ENCODE results near the gene RNF14.

DNA sequence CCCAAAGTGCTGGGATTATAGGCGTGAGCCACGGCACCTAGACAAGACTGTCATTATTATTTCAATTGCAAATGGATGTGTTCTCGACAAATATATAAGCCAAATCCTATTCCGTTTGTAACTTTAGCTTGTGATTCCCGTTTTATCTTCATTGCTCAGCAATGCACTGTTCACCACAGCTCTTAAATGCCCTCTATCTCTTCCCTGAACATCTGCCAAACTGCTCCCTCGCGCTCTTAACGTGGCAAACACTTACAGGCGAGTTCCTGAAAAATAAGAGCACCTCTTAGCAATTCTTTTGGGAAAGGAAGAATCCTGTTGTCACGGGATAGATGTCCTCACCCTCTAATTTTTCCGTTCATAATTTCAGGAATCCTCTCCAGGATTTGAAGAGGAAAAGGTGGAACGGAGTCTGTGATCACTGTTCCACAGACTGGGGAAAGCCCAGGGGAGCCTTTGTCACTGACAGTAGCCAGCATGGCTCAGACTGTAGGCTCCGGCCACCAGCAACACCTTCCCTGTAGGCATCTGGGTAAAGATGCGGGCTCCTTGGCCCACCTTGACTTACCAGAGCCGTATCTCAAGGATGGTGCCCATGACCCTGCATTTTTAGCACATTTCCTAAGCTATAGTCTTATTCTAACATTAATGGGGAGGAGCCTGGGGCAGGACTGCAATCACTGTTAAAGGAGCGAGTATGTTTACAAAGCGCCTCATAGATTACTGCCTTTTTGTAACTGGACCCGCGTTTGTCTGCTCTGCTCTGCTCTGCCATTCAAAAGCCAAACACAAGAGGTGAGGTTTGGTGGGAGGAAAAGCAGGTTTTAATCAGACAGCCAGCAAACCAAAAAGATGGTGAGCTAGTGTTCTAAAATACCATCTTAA, 64.1 kb downstream of the RNF14 start:
- TF ChIP-seq, protein P1, sequence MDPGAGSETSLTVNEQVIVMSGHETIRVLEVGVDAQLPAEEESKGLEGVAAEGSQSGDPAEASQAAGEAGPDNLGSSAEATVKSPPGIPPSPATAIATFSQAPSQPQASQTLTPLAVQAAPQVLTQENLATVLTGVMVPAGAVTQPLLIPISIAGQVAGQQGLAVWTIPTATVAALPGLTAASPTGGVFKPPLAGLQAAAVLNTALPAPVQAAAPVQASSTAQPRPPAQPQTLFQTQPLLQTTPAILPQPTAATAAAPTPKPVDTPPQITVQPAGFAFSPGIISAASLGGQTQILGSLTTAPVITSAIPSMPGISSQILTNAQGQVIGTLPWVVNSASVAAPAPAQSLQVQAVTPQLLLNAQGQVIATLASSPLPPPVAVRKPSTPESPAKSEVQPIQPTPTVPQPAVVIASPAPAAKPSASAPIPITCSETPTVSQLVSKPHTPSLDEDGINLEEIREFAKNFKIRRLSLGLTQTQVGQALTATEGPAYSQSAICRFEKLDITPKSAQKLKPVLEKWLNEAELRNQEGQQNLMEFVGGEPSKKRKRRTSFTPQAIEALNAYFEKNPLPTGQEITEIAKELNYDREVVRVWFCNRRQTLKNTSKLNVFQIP (CRISPR knock-in tag; IDR thresholded peaks at IDR 0.05; ENCODE audit: borderline replicate concordance, low read depth), result no peak
- TF ChIP-seq, protein P2, sequence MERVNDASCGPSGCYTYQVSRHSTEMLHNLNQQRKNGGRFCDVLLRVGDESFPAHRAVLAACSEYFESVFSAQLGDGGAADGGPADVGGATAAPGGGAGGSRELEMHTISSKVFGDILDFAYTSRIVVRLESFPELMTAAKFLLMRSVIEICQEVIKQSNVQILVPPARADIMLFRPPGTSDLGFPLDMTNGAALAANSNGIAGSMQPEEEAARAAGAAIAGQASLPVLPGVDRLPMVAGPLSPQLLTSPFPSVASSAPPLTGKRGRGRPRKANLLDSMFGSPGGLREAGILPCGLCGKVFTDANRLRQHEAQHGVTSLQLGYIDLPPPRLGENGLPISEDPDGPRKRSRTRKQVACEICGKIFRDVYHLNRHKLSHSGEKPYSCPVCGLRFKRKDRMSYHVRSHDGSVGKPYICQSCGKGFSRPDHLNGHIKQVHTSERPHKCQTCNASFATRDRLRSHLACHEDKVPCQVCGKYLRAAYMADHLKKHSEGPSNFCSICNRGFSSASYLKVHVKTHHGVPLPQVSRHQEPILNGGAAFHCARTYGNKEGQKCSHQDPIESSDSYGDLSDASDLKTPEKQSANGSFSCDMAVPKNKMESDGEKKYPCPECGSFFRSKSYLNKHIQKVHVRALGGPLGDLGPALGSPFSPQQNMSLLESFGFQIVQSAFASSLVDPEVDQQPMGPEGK (CRISPR knock-in tag; IDR thresholded peaks at IDR 0.05; ENCODE audit: borderline replicate concordance), result no peak
- TF ChIP-seq GLIS3 (CRISPR knock-in tag; IDR thresholded peaks at IDR 0.05) (no peak), SNAI2 (CRISPR knock-in tag; IDR thresholded peaks at IDR 0.05) (no peak), OSR1 (CRISPR knock-in tag; IDR thresholded peaks at IDR 0.05) (no peak), ZNF8 (CRISPR knock-in tag; IDR thresholded peaks at IDR 0.05) (no peak), ZFP30 (CRISPR knock-in tag; IDR thresholded peaks at IDR 0.05) (no peak), TOX (CRISPR knock-in tag; IDR thresholded peaks at IDR 0.05; ENCODE audit: borderline replicate concordance) (no peak), ZC3H10 (CRISPR knock-in tag; IDR thresholded peaks at IDR 0.05) (no peak)
- TF ChIP-seq, protein P3, sequence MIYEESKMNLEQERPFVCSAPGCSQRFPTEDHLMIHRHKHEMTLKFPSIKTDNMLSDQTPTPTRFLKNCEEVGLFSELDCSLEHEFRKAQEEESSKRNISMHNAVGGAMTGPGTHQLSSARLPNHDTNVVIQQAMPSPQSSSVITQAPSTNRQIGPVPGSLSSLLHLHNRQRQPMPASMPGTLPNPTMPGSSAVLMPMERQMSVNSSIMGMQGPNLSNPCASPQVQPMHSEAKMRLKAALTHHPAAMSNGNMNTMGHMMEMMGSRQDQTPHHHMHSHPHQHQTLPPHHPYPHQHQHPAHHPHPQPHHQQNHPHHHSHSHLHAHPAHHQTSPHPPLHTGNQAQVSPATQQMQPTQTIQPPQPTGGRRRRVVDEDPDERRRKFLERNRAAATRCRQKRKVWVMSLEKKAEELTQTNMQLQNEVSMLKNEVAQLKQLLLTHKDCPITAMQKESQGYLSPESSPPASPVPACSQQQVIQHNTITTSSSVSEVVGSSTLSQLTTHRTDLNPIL (CRISPR knock-in tag; IDR thresholded peaks at IDR 0.05; ENCODE audit: low read depth), result no peak
